Right lung (tissue), 5 donors: ENCODE results near the gene CGREF1. TPM values are rescaled to one million over a fixed set of nuclear protein-coding genes. Genes with fewer than 3 reads are reported as not detected.
A peak's percentile ranks its signal among the peaks of the same experiment; 100 is the strongest.
"Not testable (repeated sequence)": the region's sequence is repeated elsewhere in the genome, so short reads cannot be mapped to it uniquely, and the experiment has no call there.

Source experiments
- DNase-seq, 2 donors: peaks; one replicate each; pipeline ENCODE4 v3.0.0-alpha.2; 2013
- polyA plus RNA-seq, 5 donors: library from polyadenylated mRNA; unstranded; fragments of 120-200 nt; gene quantifications; one replicate each; pipeline versions ENCODE4 v1.2.1 to v1.2.3, GENCODE V29; 2013; ENCODE audit warnings: inconsistent platforms in 1 of 5, low replicate concordance in 1 of 5; ENCODE audit not compliant: insufficient read length in 5 of 5, insufficient read depth in 1 of 5

The CGREF1 gene
- polyA plus RNA-seq, 5 donors, result 0.28 to 0.55 (median 0.41) TPM

DNA sequence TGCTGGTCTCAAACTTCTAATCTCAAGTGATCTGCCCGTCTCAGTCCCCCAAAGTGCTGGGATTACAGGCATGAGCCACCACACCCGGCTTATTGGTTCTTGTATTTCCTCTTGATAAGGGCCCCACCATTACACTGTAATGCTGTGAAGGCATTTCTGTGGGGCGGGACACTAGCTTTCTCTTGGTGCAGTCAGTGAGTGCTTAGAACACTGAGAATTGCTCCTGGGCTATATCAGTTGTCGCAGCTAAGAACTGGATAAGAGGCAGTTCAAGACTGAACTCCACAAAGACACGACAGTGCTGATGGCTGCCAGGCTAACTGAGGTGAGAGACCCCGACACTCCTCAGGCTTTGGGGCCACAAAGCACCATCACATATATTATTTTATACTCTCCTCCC, 30.3 kb downstream of the CGREF1 start:
- DNase-seq, result no peak

DNA sequence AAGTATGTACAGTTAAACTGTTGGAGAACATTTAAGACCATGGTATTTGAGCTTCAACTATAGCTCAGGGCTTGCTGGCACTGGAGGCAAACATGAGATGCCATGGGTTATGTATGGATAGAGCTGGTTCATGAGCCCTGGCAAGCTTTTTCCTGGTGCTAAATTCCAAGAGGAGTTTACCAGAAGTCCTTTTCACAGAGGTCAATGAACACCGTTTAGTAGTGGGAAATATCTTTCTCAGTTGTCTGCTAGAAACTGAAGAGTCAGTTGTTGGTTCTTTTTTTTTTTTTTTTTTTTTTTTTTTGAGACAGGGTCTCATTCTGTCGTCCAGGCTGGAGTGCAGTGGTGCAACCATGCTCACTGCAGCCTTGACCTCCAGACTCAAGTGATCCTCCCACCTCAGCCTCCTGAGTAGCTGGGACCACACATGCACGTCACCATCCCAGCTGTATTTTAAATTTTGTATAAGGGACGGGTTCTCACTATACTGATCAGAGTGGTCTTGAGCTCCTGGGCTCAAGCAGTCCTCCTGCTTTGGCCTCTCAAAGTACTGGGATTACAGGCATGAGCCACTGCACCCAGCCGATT, 31.0 kb downstream of the CGREF1 start:
- DNase-seq, result no peak

DNA sequence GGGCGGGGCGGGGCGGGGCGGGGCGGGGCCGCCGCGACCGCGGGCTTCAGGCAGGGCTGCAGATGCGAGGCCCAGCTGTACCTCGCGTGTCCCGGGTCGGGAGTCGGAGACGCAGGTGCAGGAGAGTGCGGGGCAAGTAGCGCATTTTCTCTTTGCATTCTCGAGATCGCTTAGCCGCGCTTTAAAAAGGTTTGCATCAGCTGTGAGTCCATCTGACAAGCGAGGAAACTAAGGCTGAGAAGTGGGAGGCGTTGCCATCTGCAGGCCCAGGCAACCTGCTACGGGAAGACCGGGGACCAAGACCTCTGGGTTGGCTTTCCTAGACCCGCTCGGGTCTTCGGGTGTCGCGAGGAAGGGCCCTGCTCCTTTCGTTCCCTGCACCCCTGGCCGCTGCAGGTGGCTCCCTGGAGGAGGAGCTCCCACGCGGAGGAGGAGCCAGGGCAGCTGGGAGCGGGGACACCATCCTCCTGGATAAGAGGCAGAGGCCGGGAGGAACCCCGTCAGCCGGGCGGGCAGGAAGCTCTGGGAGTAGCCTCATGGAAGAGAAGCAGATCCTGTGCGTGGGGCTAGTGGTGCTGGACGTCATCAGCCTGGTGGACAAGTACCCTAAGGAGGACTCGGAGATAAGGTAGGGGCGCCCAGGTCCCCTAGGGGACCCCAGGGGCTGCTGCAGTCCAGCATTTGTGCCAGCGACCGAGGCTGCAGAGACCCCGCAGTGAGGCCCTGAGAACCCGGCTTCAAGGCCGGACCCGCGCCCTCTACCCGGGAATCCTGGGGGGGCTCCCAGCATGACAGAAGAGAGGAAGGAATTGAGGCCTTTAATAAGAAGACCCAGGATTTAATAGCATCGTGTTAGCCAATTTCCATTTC, 32.0 kb downstream of the CGREF1 start, which contains the start of gene KHK:
Gene KHK (plus strand): TSS at position 49 of the 870 bp plus-strand sequence. CDS start 488 bp downstream, at position 537.
- DNase-seq, result no peak

DNA sequence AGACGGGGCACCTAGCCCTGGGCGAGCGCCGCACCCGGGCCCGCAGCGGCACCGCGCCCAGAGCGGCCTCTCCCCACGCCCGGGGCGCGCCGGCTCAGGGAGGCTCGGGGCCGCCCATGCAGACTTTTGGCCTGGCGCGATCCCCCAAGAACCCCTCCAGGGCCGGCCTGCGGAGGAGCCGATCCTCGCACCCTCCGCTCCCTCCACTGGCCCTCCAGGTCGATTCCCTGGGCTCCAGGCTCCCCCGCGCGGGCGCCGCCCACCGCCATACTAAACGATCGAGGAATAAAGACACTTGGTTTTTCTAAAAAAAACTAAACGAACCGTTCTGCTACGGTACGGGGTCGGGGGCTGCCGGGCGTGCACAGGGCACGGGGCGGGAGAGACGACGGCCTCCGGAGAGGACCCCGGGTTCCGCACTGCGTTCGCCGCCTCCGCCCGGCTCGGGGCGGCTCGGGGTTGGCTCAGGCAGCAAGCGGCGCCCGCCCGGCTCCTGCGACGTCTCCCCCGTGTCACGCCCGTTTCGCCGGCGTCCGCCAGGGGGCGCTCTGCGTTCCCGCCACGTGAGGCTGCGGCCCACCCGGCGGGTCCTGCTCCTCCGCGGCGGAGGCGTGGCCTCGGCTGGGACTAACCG, 32.7 kb downstream of the CGREF1 start:
- peak; percentile 95 for DNase-seq

DNA sequence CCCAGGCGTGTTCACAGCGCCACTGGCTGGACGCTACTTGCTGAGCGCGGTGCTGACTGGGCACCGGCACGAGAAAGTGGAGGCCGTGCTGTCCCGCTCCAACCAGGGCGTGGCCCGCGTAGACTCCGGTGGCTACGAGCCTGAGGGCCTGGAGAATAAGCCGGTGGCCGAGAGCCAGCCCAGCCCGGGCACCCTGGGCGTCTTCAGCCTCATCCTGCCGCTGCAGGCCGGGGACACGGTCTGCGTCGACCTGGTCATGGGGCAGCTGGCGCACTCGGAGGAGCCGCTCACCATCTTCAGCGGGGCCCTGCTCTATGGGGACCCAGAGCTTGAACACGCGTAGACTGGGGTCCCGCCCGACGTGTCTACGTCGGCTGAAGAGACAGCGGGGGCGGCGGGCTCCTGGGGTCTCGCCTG, 33.2 kb downstream of the CGREF1 start:
- no peak for DNase-seq

DNA sequence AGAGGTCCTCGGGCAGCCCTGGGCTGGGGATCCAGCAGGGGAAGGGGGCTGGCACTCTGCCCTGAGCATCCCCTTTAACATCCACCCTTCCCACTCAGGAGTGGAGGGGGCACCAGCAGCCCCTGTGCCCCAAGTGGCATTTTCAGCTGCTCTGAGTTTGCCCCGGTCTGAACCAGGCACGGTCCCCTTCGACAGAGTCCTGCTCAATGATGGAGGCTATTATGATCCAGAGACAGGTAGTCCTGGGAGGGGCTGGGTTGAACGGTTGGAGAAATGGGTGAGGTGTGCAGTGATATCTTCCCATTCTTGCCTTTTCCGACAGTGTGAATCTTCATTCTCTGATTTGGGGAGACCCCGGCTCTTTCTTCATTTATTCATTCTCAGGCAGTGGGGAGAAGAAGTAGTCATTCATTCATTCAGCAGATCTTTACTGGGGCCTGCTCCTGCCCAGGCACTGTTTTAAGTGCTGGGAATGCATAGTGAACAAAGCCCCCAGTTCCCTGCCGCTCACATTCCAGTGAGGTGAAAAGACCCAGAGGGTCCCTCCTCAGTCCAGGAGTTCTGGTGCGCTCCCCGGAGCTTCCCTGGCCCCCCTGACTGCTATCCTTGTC, 33.8 kb downstream of the CGREF1 start:
- DNase-seq, result no peak

DNA sequence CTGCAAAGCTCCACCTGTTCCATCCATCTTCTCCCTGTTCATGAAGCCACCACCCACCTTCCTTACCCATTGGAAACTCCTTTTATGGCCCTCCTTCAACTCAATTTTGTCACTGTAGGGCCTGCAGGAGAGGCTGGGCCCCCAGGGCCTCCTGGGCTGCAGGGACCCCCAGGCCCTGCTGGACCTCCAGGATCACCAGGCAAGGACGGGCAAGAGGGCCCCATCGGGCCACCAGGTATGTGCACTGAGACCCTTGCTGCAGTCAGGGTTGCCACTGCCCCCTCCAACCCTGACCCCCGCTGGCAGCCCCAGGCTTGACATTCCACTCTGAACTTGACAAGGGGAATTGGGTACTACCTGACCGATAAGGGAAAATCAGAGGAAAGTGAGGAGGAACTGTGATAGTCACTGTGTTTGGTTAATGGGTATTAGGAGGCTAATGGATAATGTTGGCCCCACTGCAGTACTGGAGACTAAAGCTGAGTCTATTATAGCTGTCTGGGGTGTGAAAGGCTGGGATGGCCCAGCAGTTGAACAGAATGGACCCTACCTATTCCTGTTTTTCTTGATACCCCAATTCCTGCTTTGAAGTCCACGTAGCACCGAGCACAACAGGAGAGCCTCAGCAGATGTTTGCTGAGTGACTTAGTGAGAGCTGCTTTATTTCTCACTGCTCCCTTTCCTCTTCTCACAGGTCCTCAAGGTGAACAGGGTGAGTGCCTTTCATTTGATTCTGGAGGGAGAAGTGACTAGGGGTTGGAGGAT, 34.4 kb downstream of the CGREF1 start:
- no peak for DNase-seq

DNA sequence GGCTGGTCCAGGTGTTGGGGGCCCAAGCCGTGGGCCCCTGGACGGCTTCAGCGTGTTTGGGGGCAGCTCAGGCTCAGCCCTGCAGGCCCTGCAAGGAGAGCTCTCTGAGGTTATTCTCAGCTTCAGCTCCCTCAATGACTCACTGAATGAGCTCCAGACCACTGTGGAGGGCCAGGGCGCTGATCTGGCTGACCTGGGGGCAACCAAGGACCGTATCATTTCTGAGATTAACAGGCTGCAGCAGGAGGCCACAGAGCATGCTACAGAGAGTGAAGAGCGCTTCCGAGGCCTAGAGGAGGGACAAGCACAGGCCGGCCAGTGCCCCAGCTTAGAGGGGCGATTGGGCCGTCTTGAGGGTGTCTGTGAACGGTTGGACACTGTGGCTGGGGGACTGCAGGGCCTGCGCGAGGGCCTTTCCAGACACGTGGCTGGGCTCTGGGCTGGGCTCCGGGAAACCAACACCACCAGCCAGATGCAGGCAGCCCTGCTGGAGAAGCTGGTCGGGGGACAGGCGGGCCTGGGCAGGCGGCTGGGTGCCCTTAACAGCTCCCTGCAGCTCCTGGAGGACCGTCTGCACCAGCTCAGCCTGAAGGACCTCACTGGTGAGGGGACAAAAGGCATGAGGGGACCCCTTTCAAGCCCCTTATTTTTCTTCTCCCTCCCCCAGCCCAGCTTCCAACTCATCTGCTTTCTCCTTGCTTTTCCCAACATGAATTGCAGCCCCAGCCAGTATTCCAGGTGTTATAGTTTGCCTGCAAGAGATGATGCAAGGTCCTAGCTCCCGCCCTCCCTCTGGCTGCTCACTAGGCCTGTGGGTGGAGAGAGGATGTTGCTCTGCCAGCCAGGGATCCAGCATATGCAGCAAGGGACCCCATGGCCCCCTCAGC, 35.3 kb downstream of the CGREF1 start:
- no peak for DNase-seq

DNA sequence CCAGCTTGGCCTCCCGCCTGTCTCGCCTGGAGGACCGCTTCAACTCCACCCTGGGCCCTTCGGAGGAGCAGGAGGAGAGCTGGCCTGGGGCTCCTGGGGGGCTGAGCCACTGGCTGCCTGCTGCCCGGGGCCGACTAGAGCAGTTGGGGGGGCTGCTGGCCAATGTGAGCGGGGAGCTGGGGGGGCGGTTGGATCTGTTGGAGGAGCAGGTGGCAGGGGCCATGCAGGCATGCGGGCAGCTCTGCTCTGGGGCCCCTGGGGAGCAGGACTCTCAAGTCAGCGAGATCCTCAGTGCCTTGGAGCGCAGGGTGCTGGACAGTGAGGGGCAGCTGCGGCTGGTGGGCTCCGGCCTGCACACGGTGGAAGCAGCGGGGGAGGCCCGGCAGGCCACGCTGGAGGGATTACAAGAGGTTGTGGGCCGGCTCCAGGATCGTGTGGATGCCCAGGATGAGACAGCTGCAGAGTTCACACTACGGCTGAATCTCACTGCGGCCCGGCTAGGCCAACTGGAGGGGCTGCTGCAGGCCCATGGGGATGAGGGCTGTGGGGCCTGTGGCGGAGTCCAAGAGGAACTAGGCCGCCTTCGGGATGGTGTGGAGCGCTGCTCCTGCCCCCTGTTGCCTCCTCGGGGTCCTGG, 36.0 kb downstream of the CGREF1 start:
- no peak for DNase-seq

DNA sequence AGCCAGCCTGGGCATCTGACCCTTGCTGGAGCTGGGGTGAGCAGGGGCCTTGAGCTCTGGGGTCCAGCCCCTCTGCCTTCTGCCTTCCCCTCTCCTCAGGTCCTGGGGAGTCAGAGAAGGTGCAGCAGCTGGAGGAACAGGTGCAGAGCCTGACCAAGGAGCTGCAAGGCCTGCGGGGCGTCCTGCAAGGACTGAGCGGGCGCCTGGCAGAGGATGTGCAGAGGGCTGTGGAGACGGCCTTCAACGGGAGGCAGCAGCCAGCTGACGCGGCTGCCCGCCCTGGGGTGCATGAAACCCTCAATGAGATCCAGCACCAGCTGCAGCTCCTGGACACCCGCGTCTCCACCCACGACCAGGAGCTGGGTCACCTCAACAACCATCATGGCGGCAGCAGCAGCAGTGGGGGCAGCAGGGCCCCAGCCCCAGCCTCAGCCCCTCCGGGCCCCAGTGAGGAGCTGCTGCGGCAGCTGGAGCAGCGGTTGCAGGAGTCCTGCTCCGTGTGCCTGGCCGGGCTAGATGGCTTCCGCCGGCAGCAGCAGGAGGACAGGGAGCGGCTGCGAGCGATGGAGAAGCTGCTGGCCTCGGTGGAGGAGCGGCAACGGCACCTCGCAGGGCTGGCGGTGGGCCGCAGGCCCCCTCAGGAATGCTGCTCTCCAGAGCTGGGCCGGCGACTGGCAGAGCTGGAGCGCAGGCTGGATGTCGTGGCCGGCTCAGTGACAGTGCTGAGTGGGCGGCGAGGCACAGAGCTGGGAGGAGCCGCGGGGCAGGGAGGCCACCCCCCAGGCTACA, 36.8 kb downstream of the CGREF1 start:
- no peak for DNase-seq

DNA sequence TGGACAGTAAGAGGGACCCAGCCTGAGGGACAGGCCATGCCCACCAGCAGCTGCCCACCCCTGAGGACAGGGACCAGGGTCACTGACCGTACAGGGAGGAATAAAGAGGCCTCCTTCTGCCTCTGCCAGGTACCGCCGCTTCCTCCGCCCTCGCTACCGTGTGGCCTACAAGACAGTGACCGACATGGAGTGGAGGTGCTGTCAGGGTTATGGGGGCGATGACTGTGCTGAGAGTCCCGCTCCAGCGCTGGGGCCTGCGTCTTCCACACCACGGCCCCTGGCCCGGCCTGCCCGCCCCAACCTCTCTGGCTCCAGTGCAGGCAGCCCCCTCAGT, 38.4 kb downstream of the CGREF1 start:
- DNase-seq, result no peak

DNA sequence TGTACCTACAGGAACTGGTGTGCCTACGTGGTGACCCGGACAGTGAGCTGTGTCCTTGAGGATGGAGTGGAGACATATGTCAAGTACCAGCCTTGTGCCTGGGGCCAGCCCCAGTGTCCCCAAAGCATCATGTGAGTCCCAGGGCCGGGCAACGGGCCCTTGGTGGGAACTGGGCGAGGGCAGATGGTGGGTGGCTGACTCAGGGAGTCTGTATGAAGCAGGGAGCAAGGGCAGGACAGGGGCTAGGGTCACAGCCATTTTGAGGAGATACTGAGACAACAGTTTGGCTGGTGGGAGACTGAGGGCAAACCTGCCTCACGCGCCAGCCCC, 38.8 kb downstream of the CGREF1 start:
- DNase-seq, result no peak

DNA sequence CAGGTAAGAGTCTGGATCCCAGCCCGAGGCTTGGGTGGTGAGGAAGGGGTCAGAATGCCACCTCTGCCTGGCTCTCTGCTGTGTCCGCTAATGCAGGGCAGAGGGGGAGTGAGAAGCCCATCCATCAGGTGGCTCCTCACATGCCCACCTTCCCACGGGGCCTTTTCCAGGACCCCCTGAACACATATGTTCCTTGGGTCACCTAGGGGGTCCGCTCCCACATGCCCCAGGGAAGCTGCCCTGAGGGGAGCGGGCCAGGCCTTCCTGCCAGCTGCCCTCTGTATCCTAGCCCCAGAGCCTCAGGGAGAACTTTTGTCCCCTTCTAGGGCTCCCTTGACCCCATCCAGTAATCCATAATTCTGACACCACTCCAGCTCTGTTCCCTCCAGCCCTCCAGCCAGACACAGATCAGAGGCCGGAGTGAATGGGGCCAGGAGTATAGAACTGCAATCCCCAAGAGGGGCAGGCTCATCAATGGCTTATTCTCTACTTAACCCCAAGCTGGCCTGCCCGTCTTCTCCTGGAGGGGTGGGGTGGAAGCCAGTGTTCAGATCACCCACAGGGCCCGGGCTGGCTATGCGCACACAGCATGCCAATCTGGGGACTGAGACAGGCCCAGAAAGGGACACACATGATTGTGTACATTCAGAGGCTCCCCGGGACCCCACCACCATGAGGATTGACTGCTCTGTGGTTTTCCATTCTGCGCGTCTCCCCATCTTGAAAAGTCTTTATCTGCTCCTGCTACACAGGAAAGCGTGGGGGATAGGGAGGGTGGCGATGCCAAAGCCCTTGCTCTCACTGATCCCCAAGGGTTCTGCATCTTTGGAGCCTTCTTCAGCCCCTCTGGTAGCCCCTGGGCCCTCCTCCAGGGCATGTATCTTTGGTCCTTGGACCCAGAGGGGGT, 39.4 kb downstream of the CGREF1 start:
- DNase-seq, result no peak

DNA sequence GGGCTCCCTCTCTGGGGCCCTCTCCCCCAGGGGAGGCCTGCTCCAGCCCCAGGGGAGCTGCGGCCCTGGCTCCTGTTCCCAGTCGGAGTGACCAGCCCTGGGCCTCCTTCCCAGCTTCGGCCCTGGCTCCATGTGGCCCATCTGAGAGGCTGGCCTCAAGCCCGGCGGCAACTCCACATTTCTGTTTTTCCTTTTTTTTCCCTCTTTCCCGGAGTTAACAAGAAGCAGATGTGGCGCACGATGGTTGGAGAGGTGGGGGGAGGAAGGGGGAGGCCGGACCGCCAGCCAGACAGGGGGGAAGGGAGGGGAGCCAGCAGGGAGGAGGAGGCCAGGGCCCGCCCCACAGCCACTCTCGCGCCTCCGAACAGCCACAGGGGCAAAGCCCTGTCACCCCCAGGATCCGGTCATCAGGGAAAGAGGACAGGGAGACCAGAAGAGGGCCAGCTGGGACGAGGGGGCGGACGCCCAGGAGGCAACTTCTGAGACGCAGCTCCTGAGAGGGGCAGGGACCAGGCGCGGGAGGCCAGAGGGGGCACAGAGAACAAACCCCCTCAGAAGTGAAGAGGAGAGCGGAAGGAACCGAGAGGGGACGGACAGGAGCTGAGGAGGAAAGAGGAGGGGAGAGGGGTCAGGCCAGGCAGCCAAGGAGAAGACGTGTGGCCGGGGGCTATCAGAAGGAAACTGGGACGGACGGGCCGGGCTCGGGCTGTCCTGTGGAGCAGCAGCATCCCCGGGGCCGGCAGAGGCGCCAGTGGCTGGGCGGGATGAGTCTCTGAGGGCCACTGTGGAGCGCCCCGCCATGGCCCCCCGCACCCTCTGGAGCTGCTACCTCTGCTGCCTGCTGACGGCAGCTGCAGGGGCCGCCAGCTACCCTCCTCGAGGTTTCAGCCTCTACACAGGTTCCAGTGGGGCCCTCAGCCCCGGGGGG, 40.4 kb downstream of the CGREF1 start, which contains the start of gene EMILIN1:
Gene EMILIN1 (plus strand): TSS at position 349 of the 928 bp plus-strand sequence. CDS start 451 bp downstream, at position 800.
- peak; percentile 94 to 95 for DNase-seq

DNA sequence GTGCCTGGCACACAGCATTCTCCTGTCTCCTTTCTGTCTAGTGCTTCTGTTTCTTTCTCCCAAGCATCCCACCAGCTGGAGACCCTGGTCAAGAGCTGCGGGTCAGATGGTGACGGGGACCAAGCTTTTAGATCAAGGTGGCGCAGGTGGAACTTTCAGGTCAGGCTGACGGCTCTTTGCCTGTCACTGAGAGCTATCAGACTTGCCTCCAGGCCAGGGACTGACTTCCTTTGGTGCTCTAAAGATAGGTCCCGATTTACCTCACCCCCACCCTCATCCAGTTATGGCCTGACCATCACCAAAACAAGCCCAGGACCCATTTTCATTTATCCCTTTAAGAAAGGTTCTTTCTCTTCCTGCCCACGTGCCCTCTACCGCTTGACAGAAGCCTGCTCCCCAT, 41.7 kb downstream of the CGREF1 start:
- no peak for DNase-seq

DNA sequence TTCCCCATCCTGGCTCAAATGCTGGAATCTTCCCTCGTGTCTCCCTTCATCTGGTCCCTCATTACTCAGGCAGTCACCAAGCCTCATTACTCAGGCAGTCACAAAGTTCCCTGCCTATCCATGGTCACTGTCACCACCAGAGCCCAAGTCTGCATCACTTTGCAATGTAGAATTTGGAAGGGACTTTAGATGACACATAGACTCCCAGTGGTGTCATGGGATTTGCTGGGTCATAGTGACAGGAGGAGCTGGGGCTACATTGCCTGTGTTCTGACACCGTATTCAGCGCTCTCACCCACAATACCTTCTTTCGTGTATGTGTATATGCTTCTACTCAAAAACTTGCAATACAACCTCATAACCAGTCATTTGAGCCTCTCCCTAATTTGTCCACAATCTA, 42.6 kb downstream of the CGREF1 start:
- DNase-seq, result no peak

DNA sequence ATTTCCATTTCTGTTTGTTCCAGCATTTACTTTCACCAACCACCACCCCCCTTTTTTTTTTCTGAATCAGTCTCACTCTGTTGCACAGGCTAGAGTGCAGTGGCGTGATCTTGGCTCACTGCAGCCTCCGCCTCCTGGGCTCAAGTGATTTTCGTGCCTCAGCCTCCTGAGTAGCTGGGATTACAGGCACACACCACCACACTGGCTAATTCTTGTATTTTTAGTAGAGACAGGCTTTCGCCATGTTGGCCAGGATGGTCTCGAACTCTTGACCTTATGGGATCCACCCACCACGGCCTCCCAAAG, 43.4 kb downstream of the CGREF1 start:
- DNase-seq, result not testable (repeated sequence)
